Measurements from ENCODE around the gene TPGS2.

DNA sequence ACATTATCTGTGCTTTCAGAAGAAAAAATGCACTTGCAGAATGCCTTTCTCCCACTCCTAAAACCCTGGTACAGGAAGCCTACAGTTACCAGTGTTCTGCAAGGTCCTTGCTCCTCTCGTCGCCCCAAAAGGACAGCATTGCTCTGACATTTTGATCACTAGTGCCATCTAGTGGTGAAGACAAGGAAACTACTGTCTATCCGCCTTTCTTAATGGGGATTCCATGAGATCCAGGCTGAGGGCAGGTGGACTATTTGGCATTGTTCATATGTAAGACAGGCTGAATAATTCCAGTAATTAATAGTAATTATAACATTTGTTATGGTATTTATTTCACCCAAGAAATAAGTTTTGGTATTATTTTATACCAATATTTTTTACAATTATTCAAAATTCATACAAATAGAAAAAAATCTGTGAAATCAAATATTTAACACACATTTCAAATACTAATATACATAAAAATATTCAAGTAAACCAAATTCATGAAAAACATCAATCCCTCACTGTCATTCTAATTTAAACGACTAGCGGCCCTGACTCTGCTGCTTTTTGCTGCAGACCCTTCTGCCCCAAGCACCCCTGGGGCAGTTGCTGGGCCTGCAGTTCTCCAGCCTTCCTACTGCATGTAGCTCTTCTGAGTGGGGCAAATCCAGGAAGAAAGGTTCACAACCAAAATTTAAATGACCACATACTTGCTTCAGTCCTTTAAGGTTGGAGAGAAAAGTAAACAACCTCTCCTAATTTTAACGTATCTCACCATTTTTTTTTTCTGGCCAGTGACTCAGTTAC, 19.0 kb downstream of the TPGS2 start:
- TF ChIP-seq, protein P1, sequence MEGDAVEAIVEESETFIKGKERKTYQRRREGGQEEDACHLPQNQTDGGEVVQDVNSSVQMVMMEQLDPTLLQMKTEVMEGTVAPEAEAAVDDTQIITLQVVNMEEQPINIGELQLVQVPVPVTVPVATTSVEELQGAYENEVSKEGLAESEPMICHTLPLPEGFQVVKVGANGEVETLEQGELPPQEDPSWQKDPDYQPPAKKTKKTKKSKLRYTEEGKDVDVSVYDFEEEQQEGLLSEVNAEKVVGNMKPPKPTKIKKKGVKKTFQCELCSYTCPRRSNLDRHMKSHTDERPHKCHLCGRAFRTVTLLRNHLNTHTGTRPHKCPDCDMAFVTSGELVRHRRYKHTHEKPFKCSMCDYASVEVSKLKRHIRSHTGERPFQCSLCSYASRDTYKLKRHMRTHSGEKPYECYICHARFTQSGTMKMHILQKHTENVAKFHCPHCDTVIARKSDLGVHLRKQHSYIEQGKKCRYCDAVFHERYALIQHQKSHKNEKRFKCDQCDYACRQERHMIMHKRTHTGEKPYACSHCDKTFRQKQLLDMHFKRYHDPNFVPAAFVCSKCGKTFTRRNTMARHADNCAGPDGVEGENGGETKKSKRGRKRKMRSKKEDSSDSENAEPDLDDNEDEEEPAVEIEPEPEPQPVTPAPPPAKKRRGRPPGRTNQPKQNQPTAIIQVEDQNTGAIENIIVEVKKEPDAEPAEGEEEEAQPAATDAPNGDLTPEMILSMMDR (IDR thresholded peaks at IDR 0.05): peak; percentile 38 to 79 (median 72)
- TF ChIP-seq POLR2A (IDR thresholded peaks at IDR 0.05): no peak

Measured in Peyer's patch (tissue), 4 donors.